H1 (cell line): ENCODE results near the gene ZFP36L1. TPM values are rescaled to one million over a fixed set of nuclear protein-coding genes. Genes with fewer than 3 reads are reported as not detected.

Source experiments
- ATF2 ChIP-seq: IDR thresholded peaks from 2 replicates; pipeline ENCODE4 v1.6.1; 2012; ENCODE audit warnings: low read length, inconsistent platforms
- CHD1 ChIP-seq: IDR thresholded peaks from 2 replicates; pipeline ENCODE4 v1.6.1; 2012; ENCODE audit warnings: low read depth, low read length, improper control_type of control experiment
- FOSL1 ChIP-seq: IDR thresholded peaks from 2 replicates; pipeline ENCODE4 v1.6.1; 2011; ENCODE audit warnings: mild to moderate bottlenecking, low read depth, low read length, moderate library complexity; ENCODE audit not compliant: insufficient read depth
- SIRT6 ChIP-seq: IDR thresholded peaks from one replicate; pipeline ENCODE4 v1.7.1; 2012; ENCODE audit warnings: low read length, inconsistent platforms
- SP2 ChIP-seq: IDR thresholded peaks from 2 replicates; pipeline ENCODE4 v1.6.1; 2012; ENCODE audit warnings: mild to moderate bottlenecking, low read length, inconsistent platforms
- USF2 ChIP-seq: IDR thresholded peaks from 2 replicates; pipeline ENCODE4 v1.6.1; 2011; ENCODE audit warnings: low read length, improper control_type of control experiment
- polyA plus RNA-seq, 7 experiments: library from polyadenylated mRNA; depleted of rRNA in 3 of 7; stranded (reverse) in 5 of 7; unstranded in 2 of 7; fragments of >200 nt in 5 of 7; fragments of 200-250 nt in 2 of 7; gene quantifications; 1 replicate in 5 of 7; 2 replicates in 1 of 7; 4 replicates in 1 of 7; pipeline versions ENCODE4 v1.2.1 to v1.2.3, GENCODE V29; 2011 to 2013; ENCODE audit warnings: missing spikeins in 2 of 7, mixed read lengths in 2 of 7
- total RNA-seq: library from RNA; stranded (reverse); fragmentation: NEBNext Ultra II Directional; extraction: Animal tissue kit (Norgen Biotek cat#: 25700); gene quantifications from 2 replicates; pipeline ENCODE4 v1.2.1, GENCODE V29; 2021

Gene ZFP36L1
- total and polyA plus RNA-seq, 2 of the 8 experiments (the other 6 are each of a cell fraction or from before 2014, with no cell fraction given): 80.4 to 132 TPM

GRCh38 chr14:68834816-68835215, 41.9 kb upstream of the ZFP36L1 start (continued):
- no peak for TF ChIP-seq SIRT6
- no peak for TF ChIP-seq USF2
- no peak for TF ChIP-seq SP2
- TF ChIP-seq CHD1: no peak
- TF ChIP-seq FOSL1: no peak
- no peak for TF ChIP-seq ATF2
